HL-60 (cell line): ENCODE data around the gene DDAH1.
"Not testable (repeated sequence)": the region's sequence is repeated elsewhere in the genome, so short reads cannot be mapped to it uniquely, and the experiment has no call there.

ENCODE experiments used
- DNase-seq, 2 experiments: peaks; one replicate each; pipeline ENCODE4 v3.0.0-alpha.2; 2010 to 2020; ENCODE audit warnings: low read depth in 1 of 2, low spot score in 1 of 2
- H3K27ac ChIP-seq: fragments of 250-450 bp; sonication (Bioruptor Pico); replicated peaks from 2 replicates; pipeline ENCODE4 v1.5.1; 2020; ENCODE audit warnings: mild to moderate bottlenecking, moderate library complexity
- H3K27me3 ChIP-seq: fragments of 250-450 bp; sonication (Bioruptor Pico); 2 replicates; pipeline ENCODE4 v1.5.1; 2021; ENCODE audit warnings: mild to moderate bottlenecking, moderate library complexity; ENCODE audit not compliant: insufficient read depth, poor library complexity, severe bottlenecking
- H3K4me3 ChIP-seq: replicated peaks from 2 replicates; pipeline ENCODE4 v1.5.1; 2011; ENCODE audit warnings: mild to moderate bottlenecking, control low read depth, low read length; ENCODE audit not compliant: insufficient read depth
- CTCF ChIP-seq: IDR thresholded peaks from one replicate; pipeline ENCODE4 v1.5.1; 2011; ENCODE audit warnings: low read length, control low read depth, inconsistent platforms; ENCODE audit not compliant: insufficient read depth
- GABPA ChIP-seq: IDR thresholded peaks from 2 replicates; pipeline ENCODE4 v1.6.1; 2012; ENCODE audit warnings: low read depth
- POLR2AphosphoS5 ChIP-seq: IDR thresholded peaks from 2 replicates; pipeline ENCODE4 v1.6.1; 2012; ENCODE audit warnings: low read depth
- REST ChIP-seq: IDR thresholded peaks from 2 replicates; pipeline ENCODE4 v1.6.1; 2012; ENCODE audit warnings: low read depth; ENCODE audit not compliant: insufficient replicate concordance
- SPI1 ChIP-seq: IDR thresholded peaks from 2 replicates; pipeline ENCODE4 v1.6.1; 2012; ENCODE audit warnings: low read depth, mild to moderate bottlenecking, borderline replicate concordance

DDAH1 gene

GRCh38 chr1:85480566-85480965 lies 15.6 kb upstream of the DDAH1 start:
- DNase-seq = no peak
- no peaks in the 10 kb centered on the region for H3K27me3 ChIP-seq
- no peak overlapping the region for H3K27ac ChIP-seq
- no peak overlapping the region for H3K4me3 ChIP-seq
- TF ChIP-seq SPI1 (no peak), REST (no peak), POLR2AphosphoS5 (no peak), GABPA (no peak), CTCF (no peak)

- no peak for DNase-seq
- H3K4me3 ChIP-seq = no peak overlapping the region
- H3K27me3 ChIP-seq = no peaks in the 10 kb centered on the region
- no peak for TF ChIP-seq GABPA
- no peak overlapping the region for H3K27ac ChIP-seq
Measured at GRCh38 chr1:85479491-85479890, 14.5 kb upstream of the DDAH1 start.

GRCh38 chr1:85478366-85478765 lies 13.4 kb upstream of the DDAH1 start:
- Histone ChIP-seq H3K27ac (no peak overlapping the region), H3K27me3 (peaks cover 2% of the 10 kb centered on the region), H3K4me3 (no peak overlapping the region)
- TF ChIP-seq GABPA = no peak
- no peak for DNase-seq

- no peak for TF ChIP-seq CTCF
- H3K27me3 ChIP-seq = peaks cover 2% of the 10 kb centered on the region
- DNase-seq = no peak
- no peak overlapping the region for H3K27ac ChIP-seq
- no peak overlapping the region for H3K4me3 ChIP-seq
Measured at GRCh38 chr1:85475055-85475454, 10.1 kb upstream of the DDAH1 start.

- peaks cover 2% of the 10 kb centered on the region for H3K27me3 ChIP-seq
- TF ChIP-seq GABPA (no peak), SPI1 (no peak)
- DNase-seq = peak in 1 of 2 experiments; percentile 25
- H3K4me3 ChIP-seq = no peak overlapping the region
- no peak overlapping the region for H3K27ac ChIP-seq
Measured at GRCh38 chr1:85473390-85473789, 8.4 kb upstream of the DDAH1 start.

GRCh38 chr1:85471558-85471957 lies 6.6 kb upstream of the DDAH1 start:
- Histone ChIP-seq H3K27ac (no peak overlapping the region), H3K4me3 (no peak overlapping the region), H3K27me3 (peaks cover 2% of the 10 kb centered on the region)
- DNase-seq = no peak
- TF ChIP-seq REST (no peak), SPI1 (no peak), CTCF (no peak), POLR2AphosphoS5 (no peak), GABPA (no peak)

- not testable (repeated sequence) for DNase-seq, H3K4me3 ChIP-seq, H3K27ac ChIP-seq
- peaks cover 13% of the 10 kb centered on the region for H3K27me3 ChIP-seq
Measured at GRCh38 chr1:85470130-85470529, 5.2 kb upstream of the DDAH1 start.
